WTC11 (cell line): Measurements from ENCODE around the gene C1orf146.

Experiments used
- ATF1 ChIP-seq: sonication (generic); formaldehyde crosslinking; IDR thresholded peaks from 2 replicates; pipeline ENCODE4 v1.8.1; 2023; ENCODE audit warnings: mild to moderate bottlenecking, moderate library complexity, missing genetic modification reagents
- ELF4 ChIP-seq: sonication (generic); formaldehyde crosslinking; IDR thresholded peaks from 2 replicates; pipeline ENCODE4 v1.8.1; 2022; ENCODE audit warnings: low read depth, mild to moderate bottlenecking, moderate library complexity, missing genetic modification reagents
- JUN ChIP-seq: sonication (generic); formaldehyde crosslinking; IDR thresholded peaks from 2 replicates; pipeline ENCODE4 v1.8.0; 2023; ENCODE audit warnings: mild to moderate bottlenecking, missing genetic modification reagents
- MYBL2 ChIP-seq: sonication (generic); formaldehyde crosslinking; IDR thresholded peaks from 2 replicates; pipeline ENCODE4 v1.8.1; 2023; ENCODE audit warnings: mild to moderate bottlenecking, moderate library complexity, missing genetic modification reagents
- NFYB ChIP-seq: sonication (generic); formaldehyde crosslinking; conservative IDR thresholded peaks from 2 replicates; pipeline ENCODE4 v1.8.0; 2022; ENCODE audit warnings: low read depth, missing genetic modification reagents
- OVOL2 ChIP-seq: fragments of 250-450 bp; sonication (Bioruptor Pico); IDR thresholded peaks from 2 replicates; pipeline ENCODE4 v1.9.0; 2021; ENCODE audit warnings: mild to moderate bottlenecking, borderline replicate concordance
- ZNF219 ChIP-seq: sonication (generic); formaldehyde crosslinking; IDR thresholded peaks from 2 replicates; pipeline ENCODE4 v1.8.0; 2023; ENCODE audit warnings: missing genetic modification reagents, mild to moderate bottlenecking, borderline replicate concordance
- TF ChIP-seq, protein P1 (sequence below): fragments of 200-600 bp; IDR thresholded peaks from 2 replicates; pipeline ENCODE4 v1.8.0; 2022; ENCODE audit warnings: antibody characterized with exemption
- TF ChIP-seq, protein P2 (sequence below): sonication (generic); formaldehyde crosslinking; IDR thresholded peaks from 2 replicates; pipeline ENCODE4 v1.8.1; 2023; ENCODE audit warnings: mild to moderate bottlenecking, moderate library complexity, missing genetic modification reagents
- TF ChIP-seq, protein P3 (sequence below): sonication (generic); formaldehyde crosslinking; IDR thresholded peaks from 2 replicates; pipeline ENCODE4 v1.8.1; 2022; ENCODE audit warnings: mild to moderate bottlenecking, missing genetic modification reagents, moderate library complexity, borderline replicate concordance

DNA sequence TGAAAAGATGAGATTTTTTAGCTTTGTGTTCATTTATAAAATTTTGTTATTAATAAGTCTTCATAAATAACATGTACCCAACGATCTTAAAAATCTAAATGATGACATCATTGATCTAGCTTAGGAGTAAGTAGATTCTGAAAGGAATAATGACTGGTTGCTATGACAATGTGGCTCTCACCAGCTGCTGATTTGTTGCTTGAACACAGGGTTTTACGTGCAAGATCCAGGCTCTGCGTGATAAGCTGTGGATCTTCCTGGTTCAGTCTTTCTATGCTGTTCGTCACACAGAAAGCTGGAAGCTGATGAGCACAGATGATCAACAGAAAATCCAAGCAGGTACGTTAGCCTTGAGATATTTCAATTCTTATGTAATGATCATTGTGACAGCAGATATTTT, 49.1 kb upstream of the C1orf146 start:
- TF ChIP-seq MYBL2 (no peak), JUN (CRISPR knock-in tag) (no peak), ELF4 (no peak), ZNF219 (CRISPR knock-in tag) (no peak), ATF1 (CRISPR knock-in tag) (no peak), OVOL2 (CRISPR knock-in tag) (no peak), NFYB (CRISPR knock-in tag) (no peak)
- TF ChIP-seq, protein P1, sequence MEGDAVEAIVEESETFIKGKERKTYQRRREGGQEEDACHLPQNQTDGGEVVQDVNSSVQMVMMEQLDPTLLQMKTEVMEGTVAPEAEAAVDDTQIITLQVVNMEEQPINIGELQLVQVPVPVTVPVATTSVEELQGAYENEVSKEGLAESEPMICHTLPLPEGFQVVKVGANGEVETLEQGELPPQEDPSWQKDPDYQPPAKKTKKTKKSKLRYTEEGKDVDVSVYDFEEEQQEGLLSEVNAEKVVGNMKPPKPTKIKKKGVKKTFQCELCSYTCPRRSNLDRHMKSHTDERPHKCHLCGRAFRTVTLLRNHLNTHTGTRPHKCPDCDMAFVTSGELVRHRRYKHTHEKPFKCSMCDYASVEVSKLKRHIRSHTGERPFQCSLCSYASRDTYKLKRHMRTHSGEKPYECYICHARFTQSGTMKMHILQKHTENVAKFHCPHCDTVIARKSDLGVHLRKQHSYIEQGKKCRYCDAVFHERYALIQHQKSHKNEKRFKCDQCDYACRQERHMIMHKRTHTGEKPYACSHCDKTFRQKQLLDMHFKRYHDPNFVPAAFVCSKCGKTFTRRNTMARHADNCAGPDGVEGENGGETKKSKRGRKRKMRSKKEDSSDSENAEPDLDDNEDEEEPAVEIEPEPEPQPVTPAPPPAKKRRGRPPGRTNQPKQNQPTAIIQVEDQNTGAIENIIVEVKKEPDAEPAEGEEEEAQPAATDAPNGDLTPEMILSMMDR: no peak
- TF ChIP-seq, protein P2, sequence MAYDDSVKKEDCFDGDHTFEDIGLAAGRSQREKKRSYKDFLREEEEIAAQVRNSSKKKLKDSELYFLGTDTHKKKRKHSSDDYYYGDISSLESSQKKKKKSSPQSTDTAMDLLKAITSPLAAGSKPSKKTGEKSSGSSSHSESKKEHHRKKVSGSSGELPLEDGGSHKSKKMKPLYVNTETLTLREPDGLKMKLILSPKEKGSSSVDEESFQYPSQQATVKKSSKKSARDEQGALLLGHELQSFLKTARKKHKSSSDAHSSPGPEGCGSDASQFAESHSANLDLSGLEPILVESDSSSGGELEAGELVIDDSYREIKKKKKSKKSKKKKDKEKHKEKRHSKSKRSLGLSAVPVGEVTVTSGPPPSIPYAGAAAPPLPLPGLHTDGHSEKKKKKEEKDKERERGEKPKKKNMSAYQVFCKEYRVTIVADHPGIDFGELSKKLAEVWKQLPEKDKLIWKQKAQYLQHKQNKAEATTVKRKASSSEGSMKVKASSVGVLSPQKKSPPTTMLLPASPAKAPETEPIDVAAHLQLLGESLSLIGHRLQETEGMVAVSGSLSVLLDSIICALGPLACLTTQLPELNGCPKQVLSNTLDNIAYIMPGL (CRISPR knock-in tag): no peak
- TF ChIP-seq, protein P3, sequence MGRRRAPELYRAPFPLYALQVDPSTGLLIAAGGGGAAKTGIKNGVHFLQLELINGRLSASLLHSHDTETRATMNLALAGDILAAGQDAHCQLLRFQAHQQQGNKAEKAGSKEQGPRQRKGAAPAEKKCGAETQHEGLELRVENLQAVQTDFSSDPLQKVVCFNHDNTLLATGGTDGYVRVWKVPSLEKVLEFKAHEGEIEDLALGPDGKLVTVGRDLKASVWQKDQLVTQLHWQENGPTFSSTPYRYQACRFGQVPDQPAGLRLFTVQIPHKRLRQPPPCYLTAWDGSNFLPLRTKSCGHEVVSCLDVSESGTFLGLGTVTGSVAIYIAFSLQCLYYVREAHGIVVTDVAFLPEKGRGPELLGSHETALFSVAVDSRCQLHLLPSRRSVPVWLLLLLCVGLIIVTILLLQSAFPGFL: no peak
